K562 (cell line): ENCODE data around the gene CDC42EP1. TPM values are rescaled to one million over a fixed set of nuclear protein-coding genes. Genes with fewer than 3 reads are reported as not detected.

Source experiments
- ASH1L ChIP-seq: fragments of 450-650 bp; IDR thresholded peaks from 2 replicates; pipeline ENCODE4 v1.6.1; 2018; ENCODE audit warnings: borderline replicate concordance, mild to moderate bottlenecking, low read depth; ENCODE audit not compliant: partially characterized antibody
- BCOR ChIP-seq: fragments of 450-650 bp; IDR thresholded peaks from 2 replicates; pipeline ENCODE4 v1.6.1; 2016
- DMBX1 ChIP-seq: fragments of 250-450 bp; sonication (Bioruptor Pico); IDR thresholded peaks from 2 replicates; pipeline ENCODE4 v1.8.0; 2022; ENCODE audit warnings: inconsistent platforms, mild to moderate bottlenecking, moderate library complexity, borderline replicate concordance
- ELF2 ChIP-seq: fragments of 250-450 bp; sonication (Bioruptor Pico); IDR thresholded peaks from 2 replicates; pipeline ENCODE4 v1.5.0; 2021; ENCODE audit warnings: mild to moderate bottlenecking
- IRF1 ChIP-seq: sonication (generic); formaldehyde crosslinking; IDR thresholded peaks from 2 replicates; pipeline ENCODE4 v1.8.0; 2022; ENCODE audit warnings: missing genetic modification reagents, mild to moderate bottlenecking, borderline replicate concordance
- NR1H2 ChIP-seq: sonication (generic); formaldehyde crosslinking; IDR thresholded peaks from 2 replicates; pipeline ENCODE4 v1.4.0; 2020; ENCODE audit warnings: mild to moderate bottlenecking, missing genetic modification reagents
- PRDM10 ChIP-seq: fragments of 450-650 bp; IDR thresholded peaks from 2 replicates; pipeline ENCODE4 v1.6.1; 2018; ENCODE audit not compliant: partially characterized antibody
- SMARCC2 ChIP-seq: fragments of 450-650 bp; IDR thresholded peaks from 2 replicates; pipeline ENCODE4 v1.6.1; 2017; ENCODE audit warnings: antibody characterized with exemption, moderate library complexity, mild to moderate bottlenecking, low read depth
- SRSF3 ChIP-seq: fragments of 200-400 bp; formaldehyde crosslinking; IDR thresholded peaks from 2 replicates; pipeline ENCODE4 v1.6.1; 2016; ENCODE audit warnings: mild to moderate bottlenecking, low read length, moderate library complexity; ENCODE audit not compliant: insufficient read depth
- SUPT5H ChIP-seq: fragments of 450-650 bp; IDR thresholded peaks from 2 replicates; pipeline ENCODE4 v1.6.1; 2016
- ZBTB5 ChIP-seq: fragments of 450-650 bp; IDR thresholded peaks from 2 replicates; pipeline ENCODE4 v1.6.1; 2017; ENCODE audit warnings: antibody characterized with exemption
- ZKSCAN1 ChIP-seq: fragments of 150-350 bp; IDR thresholded peaks from 2 replicates; pipeline ENCODE4 v1.6.1; 2016; ENCODE audit warnings: low read depth, low read length
- ZNF165 ChIP-seq: fragments of 250-450 bp; sonication (Bioruptor Pico); IDR thresholded peaks from 2 replicates; pipeline ENCODE4 v1.4.0; 2020; ENCODE audit warnings: borderline replicate concordance
- ZNF444 ChIP-seq: fragments of 250-450 bp; sonication (Bioruptor Pico); IDR thresholded peaks from 2 replicates; pipeline ENCODE4 v1.4.0; 2020; ENCODE audit warnings: mild to moderate bottlenecking, moderate library complexity
- ZNF696 ChIP-seq: fragments of 250-450 bp; sonication (Bioruptor Pico); conservative IDR thresholded peaks from 2 replicates; pipeline ENCODE4 v1.4.0; 2020; ENCODE audit warnings: mild to moderate bottlenecking, moderate library complexity
- polyA plus RNA-seq, 8 experiments: library from polyadenylated mRNA; depleted of rRNA in 4 of 8; stranded (reverse) in 5 of 8; unstranded in 3 of 8; fragments of >200 nt; fragmentation: Nextera tagmentation in 2 of 8; fragmentation: Illumina TruSeq in 1 of 8; extraction: Ambion mirVana in 2 of 8; extraction: Trizol in 1 of 8; gene quantifications; 2 replicates each; pipeline versions ENCODE4 v1.2.1 to v1.2.3, GENCODE V29; 2011 to 2014; ENCODE audit warnings: inconsistent platforms in 1 of 8, missing spikeins in 1 of 8
- total RNA-seq, 7 experiments: library from RNA; depleted of rRNA in 6 of 7; stranded (reverse); fragments of >200 nt in 6 of 7; fragmentation: Illumina TruSeq in 2 of 7; extraction: Trizol in 2 of 7; gene quantifications; 2 replicates each; pipeline versions ENCODE4 v1.2.1 to v1.2.3, GENCODE V29; 2011 to 2021; ENCODE audit warnings: low replicate concordance in 1 of 7
- TF ChIP-seq, protein P1 (sequence below): fragments of 250-450 bp; sonication (Bioruptor Pico); IDR thresholded peaks from 2 replicates; pipeline ENCODE4 v1.8.0; 2021; ENCODE audit warnings: mild to moderate bottlenecking, moderate library complexity
- TF ChIP-seq, protein P2 (sequence below): sonication (generic); formaldehyde crosslinking; IDR thresholded peaks from 2 replicates; pipeline ENCODE4 v1.5.0; 2020; ENCODE audit warnings: missing genetic modification reagents

CDC42EP1 gene
- total and polyA plus RNA-seq, 9 of the 15 experiments (the other 6 are each of a cell fraction or from before 2014, with no cell fraction given) = 0.67 to 70.2 (median 7.3) TPM

GRCh38 chr22:37601540-37602442, 41.5 kb downstream of the CDC42EP1 start (continued):
- TF ChIP-seq ZBTB5 = no peak
- no peak for TF ChIP-seq SRSF3
- TF ChIP-seq ELF2 = no peak
- TF ChIP-seq SUPT5H = no peak
- TF ChIP-seq, protein P1, sequence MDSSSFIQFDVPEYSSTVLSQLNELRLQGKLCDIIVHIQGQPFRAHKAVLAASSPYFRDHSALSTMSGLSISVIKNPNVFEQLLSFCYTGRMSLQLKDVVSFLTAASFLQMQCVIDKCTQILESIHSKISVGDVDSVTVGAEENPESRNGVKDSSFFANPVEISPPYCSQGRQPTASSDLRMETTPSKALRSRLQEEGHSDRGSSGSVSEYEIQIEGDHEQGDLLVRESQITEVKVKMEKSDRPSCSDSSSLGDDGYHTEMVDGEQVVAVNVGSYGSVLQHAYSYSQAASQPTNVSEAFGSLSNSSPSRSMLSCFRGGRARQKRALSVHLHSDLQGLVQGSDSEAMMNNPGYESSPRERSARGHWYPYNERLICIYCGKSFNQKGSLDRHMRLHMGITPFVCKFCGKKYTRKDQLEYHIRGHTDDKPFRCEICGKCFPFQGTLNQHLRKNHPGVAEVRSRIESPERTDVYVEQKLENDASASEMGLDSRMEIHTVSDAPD (CRISPR knock-in tag) = no peak
- TF ChIP-seq ASH1L = no peak
- TF ChIP-seq NR1H2 (CRISPR knock-in tag) = no peak
- TF ChIP-seq, protein P2, sequence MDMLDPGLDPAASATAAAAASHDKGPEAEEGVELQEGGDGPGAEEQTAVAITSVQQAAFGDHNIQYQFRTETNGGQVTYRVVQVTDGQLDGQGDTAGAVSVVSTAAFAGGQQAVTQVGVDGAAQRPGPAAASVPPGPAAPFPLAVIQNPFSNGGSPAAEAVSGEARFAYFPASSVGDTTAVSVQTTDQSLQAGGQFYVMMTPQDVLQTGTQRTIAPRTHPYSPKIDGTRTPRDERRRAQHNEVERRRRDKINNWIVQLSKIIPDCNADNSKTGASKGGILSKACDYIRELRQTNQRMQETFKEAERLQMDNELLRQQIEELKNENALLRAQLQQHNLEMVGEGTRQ (CRISPR knock-in tag) = no peak
- no peak for TF ChIP-seq ZNF444 (CRISPR knock-in tag)
- TF ChIP-seq BCOR = no peak
- TF ChIP-seq IRF1 = no peak
- TF ChIP-seq ZNF696 (CRISPR knock-in tag) = no peak
- no peak for TF ChIP-seq ZNF165
- TF ChIP-seq ZKSCAN1 = no peak
- peak; percentile 82 for TF ChIP-seq PRDM10
- no peak for TF ChIP-seq SMARCC2
- TF ChIP-seq DMBX1 (CRISPR knock-in tag) = no peak
